Measurements from ENCODE around the gene LARP4. TPM values are rescaled to one million over a fixed set of nuclear protein-coding genes. Genes with fewer than 3 reads are reported as not detected.
"Not testable (repeated sequence)": the region's sequence is repeated elsewhere in the genome, so short reads cannot be mapped to it uniquely, and the experiment has no call there.

The LARP4 gene
- total RNA-seq, 2 experiments from 2014 or later: 32.9 to 84.1 TPM

- H3K4me2 ChIP-seq (ENCODE audit: low read length): no peak overlapping the region
- H3K4me3 ChIP-seq (ENCODE audit: low read depth, low read length, poor library complexity, severe bottlenecking): no peak overlapping the region
- no peak for DNase-seq (ENCODE audit: low spot score)
- no peaks in the 10 kb centered on the region for H4K20me1 ChIP-seq (ENCODE audit: insufficient read depth, low read length)
- no peak overlapping the region for H3K27ac ChIP-seq (ENCODE audit: low read depth, low read length, poor library complexity, severe bottlenecking)
- H2AFZ ChIP-seq (ENCODE audit: low read length): no peak overlapping the region
- no peaks in the 10 kb centered on the region for H3K9me3 ChIP-seq (ENCODE audit: low read length)
- peaks cover 5% of the 10 kb centered on the region; the same call in 1 of the 2 replicates for H3K36me3 ChIP-seq (ENCODE audit: insufficient read depth, low read length)
- H3K9me2 ChIP-seq (ENCODE audit: insufficient read depth, low read length): no peaks in the 10 kb centered on the region
- POLR2A ChIA-PET: interaction anchor here (0.5 to 0.6 kb wide), 2 partner anchors 16 to 114 kb away, joined by 3 read pairs; no protein-coding TSS in a partner anchor
- no peaks in the 10 kb centered on the region for H3K4me1 ChIP-seq (ENCODE audit: insufficient read depth, low read length, poor library complexity, severe bottlenecking)
- no peaks in the 10 kb centered on the region for H3K79me2 ChIP-seq (ENCODE audit: insufficient read depth, low read depth, low read length)
- CTCF ChIA-PET (ENCODE audit: unreplicated experiment): no interaction called here
- BruUV-seq (replicated peaks): no TSS peak
- TF ChIP-seq CTCF (conservative IDR thresholded peaks at IDR 0.05; ENCODE audit: low read length) (0 out of 2 replicates have a peak, but pooled peaks have one; percentile 13), EZH2phosphoT487 (IDR thresholded peaks at IDR 0.05; ENCODE audit: borderline replicate concordance, low read depth, low read length) (no peak)
- intact Hi-C loops (cut with micrococcal nuclease; ENCODE audit: unreplicated experiment): no loop called here
Observed at GRCh38 chr12:50483488-50483887, 82.8 kb downstream of the LARP4 start.

GRCh38 chr12:50488801-50489200 lies 88.1 kb downstream of the LARP4 start:
- Histone ChIP-seq H3K4me3 (ENCODE audit: low read depth, low read length, poor library complexity, severe bottlenecking) (no peak overlapping the region), H3K4me1 (ENCODE audit: insufficient read depth, low read length, poor library complexity, severe bottlenecking) (no peaks in the 10 kb centered on the region), H3K36me3 (ENCODE audit: insufficient read depth, low read length) (no peaks in the 10 kb centered on the region), H3K9me3 (ENCODE audit: low read length) (peaks cover 11% of the 10 kb centered on the region), H3K79me2 (ENCODE audit: insufficient read depth, low read depth, low read length) (no peaks in the 10 kb centered on the region), H3K9me2 (ENCODE audit: insufficient read depth, low read length) (no peaks in the 10 kb centered on the region), H4K20me1 (ENCODE audit: insufficient read depth, low read length) (no peaks in the 10 kb centered on the region), H2AFZ (ENCODE audit: low read length) (no peak overlapping the region), H3K4me2 (ENCODE audit: low read length) (no peak overlapping the region), H3K27ac (ENCODE audit: low read depth, low read length, poor library complexity, severe bottlenecking) (no peak overlapping the region)
- TF ChIP-seq EZH2phosphoT487 (IDR thresholded peaks at IDR 0.05; ENCODE audit: borderline replicate concordance, low read depth, low read length) (no peak), CTCF (conservative IDR thresholded peaks at IDR 0.05; ENCODE audit: low read length) (no peak)
- DNase-seq (ENCODE audit: low spot score): no peak
- intact Hi-C loops (cut with micrococcal nuclease; ENCODE audit: unreplicated experiment): no loop called here
- CTCF ChIA-PET (ENCODE audit: unreplicated experiment): no interaction called here
- no TSS peak for BruUV-seq (replicated peaks)
- POLR2A ChIA-PET: interaction anchor here (0.9 kb wide), 1 partner anchor 9 kb away, joined by 5 read pairs; no protein-coding TSS in a partner anchor

GRCh38 chr12:50498119-50498518 lies 97.4 kb downstream of the LARP4 start:
- H3K4me2 ChIP-seq (ENCODE audit: low read length); H3K4me3 ChIP-seq (ENCODE audit: low read depth, low read length, poor library complexity, severe bottlenecking); intact Hi-C loops (cut with micrococcal nuclease; ENCODE audit: unreplicated experiment); CTCF ChIA-PET (ENCODE audit: unreplicated experiment); H2AFZ ChIP-seq (ENCODE audit: low read length); H3K36me3 ChIP-seq (ENCODE audit: insufficient read depth, low read length); H3K9me3 ChIP-seq (ENCODE audit: low read length); H3K4me1 ChIP-seq (ENCODE audit: insufficient read depth, low read length, poor library complexity, severe bottlenecking); H3K27ac ChIP-seq (ENCODE audit: low read depth, low read length, poor library complexity, severe bottlenecking); H3K79me2 ChIP-seq (ENCODE audit: insufficient read depth, low read depth, low read length); H4K20me1 ChIP-seq (ENCODE audit: insufficient read depth, low read length); H3K9me2 ChIP-seq (ENCODE audit: insufficient read depth, low read length); BruUV-seq (replicated peaks): not testable (repeated sequence)
- DNase-seq (ENCODE audit: low spot score): peak; percentile 17
- POLR2A ChIA-PET: interaction anchor here (0.5 to 2.0 kb wide), 3 partner anchors 10 to 248 kb away, joined by 3 to 5 read pairs (median 4); no protein-coding TSS in a partner anchor
